Measurements from ENCODE around the gene GTF2A1.

Gene GTF2A1

DNA sequence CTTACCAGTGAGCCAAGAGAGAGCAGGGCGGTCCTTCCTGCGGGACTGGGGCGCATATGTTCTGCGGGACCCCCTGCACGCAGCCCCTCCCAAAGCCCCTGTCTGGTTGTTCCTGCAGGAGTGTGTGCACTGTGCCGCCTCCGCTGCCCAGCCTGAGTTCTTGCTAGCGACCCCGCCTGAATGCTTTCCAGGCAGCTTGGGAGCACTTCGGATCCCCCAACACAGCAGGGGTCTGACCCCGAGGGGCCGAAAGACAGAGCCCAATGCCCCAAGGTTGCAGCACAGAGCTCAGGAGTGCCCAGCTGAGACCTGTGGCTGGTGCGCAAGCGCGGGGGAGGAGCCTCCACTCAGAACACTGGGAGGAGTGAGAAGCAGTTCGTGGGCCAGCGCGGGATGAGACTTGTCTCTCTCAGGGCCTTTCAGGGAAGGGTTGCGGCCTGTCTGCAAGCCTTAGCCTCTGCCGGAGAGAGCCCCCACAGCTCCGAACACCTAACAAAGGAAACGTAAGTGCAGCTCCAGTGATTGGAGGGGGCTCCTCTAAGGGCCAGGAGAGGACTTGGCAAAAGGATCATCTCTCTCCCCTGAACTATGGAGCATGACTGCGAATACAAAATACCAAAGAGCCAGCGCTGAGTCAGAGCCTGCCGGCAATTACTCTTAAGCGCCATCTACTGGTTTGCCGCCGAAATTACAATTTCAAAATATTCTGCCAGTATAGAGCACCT, 50.5 kb downstream of the GTF2A1 start:
- Histone ChIP-seq H3K4me3 (ENCODE audit: low read length) (peak overlapping the region; percentile 77), H3K9me3 (ENCODE audit: control insufficient read depth, low read length) (no peaks in the 10 kb centered on the region), H3K4me1 (ENCODE audit: control insufficient read depth, insufficient read depth, low read length) (peaks cover 11% of the 10 kb centered on the region), H3K9ac (ENCODE audit: low read length) (peak overlapping the region; percentile 81), H3K36me3 (ENCODE audit: control insufficient read depth, insufficient read depth, low read length) (no peaks in the 10 kb centered on the region), H3K27me3 (ENCODE audit: control insufficient read depth, insufficient read depth, low read length) (no peaks in the 10 kb centered on the region)

GRCh38 chr14:81169711-81170103, 51.1 kb downstream of the GTF2A1 start:
- Histone ChIP-seq H3K9ac (ENCODE audit: low read length) (peak overlapping the region; percentile 81), H3K9me3 (ENCODE audit: control insufficient read depth, low read length) (no peaks in the 10 kb centered on the region), H3K36me3 (ENCODE audit: control insufficient read depth, insufficient read depth, low read length) (no peaks in the 10 kb centered on the region), H3K27me3 (ENCODE audit: control insufficient read depth, insufficient read depth, low read length) (no peaks in the 10 kb centered on the region), H3K4me1 (ENCODE audit: control insufficient read depth, insufficient read depth, low read length) (peaks cover 11% of the 10 kb centered on the region), H3K4me3 (ENCODE audit: low read length) (peak overlapping the region; percentile 77)

DNA sequence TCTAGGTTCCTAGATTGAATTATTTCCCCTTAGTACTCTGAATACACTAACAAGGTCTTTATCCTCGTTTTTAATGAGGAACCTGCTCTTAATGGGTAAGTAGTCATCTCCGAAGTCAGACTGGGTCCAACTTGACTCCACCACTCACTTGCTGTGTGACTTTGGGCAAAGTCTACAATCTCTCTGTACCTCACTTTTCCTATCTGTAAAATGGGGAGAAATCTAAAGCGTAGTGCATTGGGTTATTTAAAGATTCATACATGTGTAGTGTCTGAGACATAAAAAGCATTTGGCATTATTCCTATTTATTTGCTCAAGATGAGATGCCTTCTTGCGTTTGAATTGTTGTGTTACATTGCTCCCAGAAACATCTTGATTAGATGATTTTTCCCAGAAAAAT, 51.5 kb downstream of the GTF2A1 start:
- Histone ChIP-seq H3K27me3 (ENCODE audit: control insufficient read depth, insufficient read depth, low read length) (no peaks in the 10 kb centered on the region), H3K9me3 (ENCODE audit: control insufficient read depth, low read length) (no peaks in the 10 kb centered on the region), H3K36me3 (ENCODE audit: control insufficient read depth, insufficient read depth, low read length) (no peaks in the 10 kb centered on the region), H3K9ac (ENCODE audit: low read length) (peak overlapping the region; percentile 81), H3K4me3 (ENCODE audit: low read length) (peak overlapping the region; percentile 77), H3K4me1 (ENCODE audit: control insufficient read depth, insufficient read depth, low read length) (peaks cover 11% of the 10 kb centered on the region)

DNA sequence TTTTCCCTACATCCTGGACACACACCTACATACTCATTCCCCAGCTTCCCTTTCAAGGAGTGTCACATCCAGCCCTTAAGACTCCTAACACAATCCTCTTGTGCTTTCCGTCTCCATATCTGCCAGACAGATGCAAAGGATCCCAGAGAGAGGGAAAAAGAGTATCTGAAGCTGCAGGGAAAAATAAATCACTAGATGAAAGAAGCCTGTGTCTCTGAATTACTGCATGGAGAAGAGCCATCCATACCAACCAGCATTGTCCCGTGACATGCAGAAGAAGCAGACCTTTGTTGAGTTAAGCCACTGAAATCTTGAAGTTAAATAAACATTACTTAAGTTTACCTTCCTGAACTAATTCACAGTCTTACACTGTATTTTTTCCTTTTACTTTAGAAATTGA, 54.6 kb downstream of the GTF2A1 start:
- peaks cover 11% of the 10 kb centered on the region for H3K4me1 ChIP-seq (ENCODE audit: control insufficient read depth, insufficient read depth, low read length)
- no peak overlapping the region for H3K4me3 ChIP-seq (ENCODE audit: low read length)
- H3K9me3 ChIP-seq (ENCODE audit: control insufficient read depth, low read length), result no peaks in the 10 kb centered on the region
- no peaks in the 10 kb centered on the region for H3K36me3 ChIP-seq (ENCODE audit: control insufficient read depth, insufficient read depth, low read length)
- H3K27me3 ChIP-seq (ENCODE audit: control insufficient read depth, insufficient read depth, low read length), result no peaks in the 10 kb centered on the region
- no peak overlapping the region for H3K9ac ChIP-seq (ENCODE audit: low read length)

DNA sequence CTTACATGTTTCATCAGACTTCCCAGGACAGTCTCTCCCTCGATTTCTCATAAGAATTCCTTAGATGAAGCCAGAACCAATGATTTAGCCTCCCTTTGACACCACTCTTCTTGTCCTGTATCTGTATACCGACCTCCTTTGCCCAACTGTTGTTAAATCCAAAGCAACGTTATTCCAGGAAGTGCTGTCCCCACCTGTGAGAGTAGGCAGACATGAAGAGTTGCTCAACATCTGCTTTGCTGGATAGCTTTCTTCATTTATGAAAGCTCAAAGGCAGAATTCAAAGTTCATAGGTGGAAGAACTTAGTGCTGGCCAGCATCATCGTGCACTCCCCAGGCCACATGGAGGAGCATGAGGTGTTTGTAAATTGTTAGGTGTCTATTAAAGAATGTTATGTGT, 55.6 kb downstream of the GTF2A1 start:
- H3K27me3 ChIP-seq (ENCODE audit: control insufficient read depth, insufficient read depth, low read length), result no peaks in the 10 kb centered on the region
- H3K4me1 ChIP-seq (ENCODE audit: control insufficient read depth, insufficient read depth, low read length), result peaks cover 7% of the 10 kb centered on the region
- no peak overlapping the region for H3K9ac ChIP-seq (ENCODE audit: low read length)
- no peaks in the 10 kb centered on the region for H3K36me3 ChIP-seq (ENCODE audit: control insufficient read depth, insufficient read depth, low read length)
- no peaks in the 10 kb centered on the region for H3K9me3 ChIP-seq (ENCODE audit: control insufficient read depth, low read length)
- H3K4me3 ChIP-seq (ENCODE audit: low read length), result no peak overlapping the region

DNA sequence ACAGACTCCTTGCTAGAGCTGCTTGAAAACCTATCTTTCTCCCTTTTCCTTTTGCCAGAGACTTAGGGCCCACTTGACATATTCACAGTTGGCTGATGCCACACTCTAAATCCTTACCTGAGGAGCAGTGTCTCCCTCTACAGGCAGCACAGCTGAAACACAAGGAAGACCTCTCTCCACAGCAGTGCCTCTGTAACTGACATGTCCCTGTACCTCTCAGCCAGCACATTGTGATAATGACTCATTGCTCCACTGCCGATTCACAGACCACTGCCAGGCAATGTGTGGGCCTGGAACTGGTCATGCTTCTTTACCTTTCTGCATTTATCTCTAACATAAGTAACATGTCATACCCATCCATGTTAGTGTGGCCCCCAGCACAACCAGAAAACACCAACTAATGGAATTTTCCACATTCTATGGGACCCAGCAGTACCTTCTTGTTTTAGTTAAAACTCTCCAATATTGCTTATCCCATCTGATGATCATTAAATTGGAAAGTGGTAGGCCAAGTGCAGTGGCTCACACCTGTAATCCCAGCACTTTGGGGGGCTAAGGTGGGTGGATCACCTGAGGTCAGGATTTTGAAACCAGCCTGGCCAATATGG, 56.5 kb downstream of the GTF2A1 start:
- Histone ChIP-seq H3K36me3 (ENCODE audit: control insufficient read depth, insufficient read depth, low read length) (no peaks in the 10 kb centered on the region), H3K4me1 (ENCODE audit: control insufficient read depth, insufficient read depth, low read length) (peaks cover 1% of the 10 kb centered on the region)

DNA sequence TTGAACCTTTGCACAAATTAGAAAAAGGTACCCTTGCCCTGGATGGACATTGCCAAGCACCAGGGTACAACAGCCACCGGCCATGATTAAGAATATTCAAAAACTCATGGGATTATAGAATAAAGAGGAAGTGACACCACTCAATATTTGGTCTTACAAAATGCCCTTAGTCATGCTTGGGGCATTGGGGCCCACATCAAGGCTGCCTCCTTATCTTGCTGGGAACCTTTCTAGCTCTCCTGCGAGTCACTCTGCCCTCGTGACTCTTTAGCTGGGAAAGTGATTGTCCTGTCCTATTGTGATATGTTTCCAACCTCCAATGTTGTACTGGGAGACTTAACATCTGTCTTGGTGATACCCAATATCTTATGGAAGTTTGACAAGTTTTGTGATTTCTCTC, 57.8 kb downstream of the GTF2A1 start:
- no peaks in the 10 kb centered on the region for H3K9me3 ChIP-seq (ENCODE audit: control insufficient read depth, low read length)
- no peaks in the 10 kb centered on the region for H3K4me1 ChIP-seq (ENCODE audit: control insufficient read depth, insufficient read depth, low read length)
- H3K4me3 ChIP-seq (ENCODE audit: low read length), result no peak overlapping the region
- H3K36me3 ChIP-seq (ENCODE audit: control insufficient read depth, insufficient read depth, low read length), result no peaks in the 10 kb centered on the region
- H3K9ac ChIP-seq (ENCODE audit: low read length), result no peak overlapping the region
- no peaks in the 10 kb centered on the region for H3K27me3 ChIP-seq (ENCODE audit: control insufficient read depth, insufficient read depth, low read length)

More for the DNA sequence above, 56.5 kb downstream of the GTF2A1 start:
- H3K9me3 ChIP-seq (ENCODE audit: control insufficient read depth, low read length), result no peaks in the 10 kb centered on the region
- no peak overlapping the region for H3K4me3 ChIP-seq (ENCODE audit: low read length)
- no peak overlapping the region for H3K9ac ChIP-seq (ENCODE audit: low read length)
- H3K27me3 ChIP-seq (ENCODE audit: control insufficient read depth, insufficient read depth, low read length), result no peaks in the 10 kb centered on the region

GRCh38 chr14:81161749-81162148, 59.0 kb downstream of the GTF2A1 start:
- H3K4me3 ChIP-seq (ENCODE audit: low read length), result no peak overlapping the region
- H3K9me3 ChIP-seq (ENCODE audit: control insufficient read depth, low read length), result no peaks in the 10 kb centered on the region
- no peaks in the 10 kb centered on the region for H3K36me3 ChIP-seq (ENCODE audit: control insufficient read depth, insufficient read depth, low read length)
- H3K4me1 ChIP-seq (ENCODE audit: control insufficient read depth, insufficient read depth, low read length), result no peaks in the 10 kb centered on the region
- no peaks in the 10 kb centered on the region for H3K27me3 ChIP-seq (ENCODE audit: control insufficient read depth, insufficient read depth, low read length)
- no peak overlapping the region for H3K9ac ChIP-seq (ENCODE audit: low read length)

GRCh38 chr14:81161088-81161487, 59.7 kb downstream of the GTF2A1 start:
- H3K36me3 ChIP-seq (ENCODE audit: control insufficient read depth, insufficient read depth, low read length), result no peaks in the 10 kb centered on the region
- no peak overlapping the region for H3K9ac ChIP-seq (ENCODE audit: low read length)
- H3K9me3 ChIP-seq (ENCODE audit: control insufficient read depth, low read length), result no peaks in the 10 kb centered on the region
- no peak overlapping the region for H3K4me3 ChIP-seq (ENCODE audit: low read length)
- H3K27me3 ChIP-seq (ENCODE audit: control insufficient read depth, insufficient read depth, low read length), result no peaks in the 10 kb centered on the region
- no peaks in the 10 kb centered on the region for H3K4me1 ChIP-seq (ENCODE audit: control insufficient read depth, insufficient read depth, low read length)

- H3K27me3 ChIP-seq (ENCODE audit: control insufficient read depth, insufficient read depth, low read length), result no peaks in the 10 kb centered on the region
- no peak overlapping the region for H3K4me3 ChIP-seq (ENCODE audit: low read length)
- no peak overlapping the region for H3K9ac ChIP-seq (ENCODE audit: low read length)
- no peaks in the 10 kb centered on the region for H3K4me1 ChIP-seq (ENCODE audit: control insufficient read depth, insufficient read depth, low read length)
- no peaks in the 10 kb centered on the region for H3K9me3 ChIP-seq (ENCODE audit: control insufficient read depth, low read length)
- H3K36me3 ChIP-seq (ENCODE audit: control insufficient read depth, insufficient read depth, low read length), result no peaks in the 10 kb centered on the region
Observed at GRCh38 chr14:81157431-81157830, 63.3 kb downstream of the GTF2A1 start.

DNA sequence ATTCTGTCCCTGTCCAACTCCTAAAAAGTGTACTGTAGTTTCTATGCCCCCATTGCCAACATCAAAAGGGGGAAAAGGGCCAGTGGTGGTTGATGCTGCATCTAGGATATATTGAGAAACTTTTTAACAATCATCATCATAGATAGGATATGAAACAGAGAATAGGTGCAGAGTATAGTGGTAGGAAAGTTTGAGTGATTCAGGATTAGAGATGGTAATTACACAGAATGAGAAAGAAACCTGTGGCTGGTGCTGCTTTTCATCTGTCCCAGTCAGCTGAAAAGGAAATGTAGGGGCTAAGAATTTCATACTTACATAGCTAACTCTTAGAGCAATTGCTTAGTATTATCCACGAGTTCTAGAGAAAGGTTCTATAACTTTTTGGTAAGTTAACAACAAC, 67.6 kb downstream of the GTF2A1 start:
- no peaks in the 10 kb centered on the region for H3K4me1 ChIP-seq (ENCODE audit: control insufficient read depth, insufficient read depth, low read length)
- H3K36me3 ChIP-seq (ENCODE audit: control insufficient read depth, insufficient read depth, low read length), result no peaks in the 10 kb centered on the region
- no peak overlapping the region for H3K9ac ChIP-seq (ENCODE audit: low read length)
- no peak overlapping the region for H3K4me3 ChIP-seq (ENCODE audit: low read length)
- no peaks in the 10 kb centered on the region for H3K27me3 ChIP-seq (ENCODE audit: control insufficient read depth, insufficient read depth, low read length)
- H3K9me3 ChIP-seq (ENCODE audit: control insufficient read depth, low read length), result no peaks in the 10 kb centered on the region

GRCh38 chr14:81148635-81149034, 72.1 kb downstream of the GTF2A1 start:
- Histone ChIP-seq H3K9ac (ENCODE audit: low read length) (no peak overlapping the region), H3K36me3 (ENCODE audit: control insufficient read depth, insufficient read depth, low read length) (no peaks in the 10 kb centered on the region), H3K4me1 (ENCODE audit: control insufficient read depth, insufficient read depth, low read length) (peaks cover 13% of the 10 kb centered on the region)

More at GRCh38 chr14:81148635-81149034, 72.1 kb downstream of the GTF2A1 start:
- H3K4me3 ChIP-seq (ENCODE audit: low read length), result no peak overlapping the region
- no peaks in the 10 kb centered on the region for H3K27me3 ChIP-seq (ENCODE audit: control insufficient read depth, insufficient read depth, low read length)
- H3K9me3 ChIP-seq (ENCODE audit: control insufficient read depth, low read length), result no peaks in the 10 kb centered on the region
